Activated T-cell treated with anti-CD3 and anti-CD28 coated beads, Interleukin-2, amount 50 U/mL, for 1 hour (primary cell): ENCODE measurements around the gene RGS2.

ENCODE experiments used
- DNase-seq: peaks from one replicate; pipeline ENCODE4 v3.0.0-alpha.2; 2020

Gene RGS2

DNA sequence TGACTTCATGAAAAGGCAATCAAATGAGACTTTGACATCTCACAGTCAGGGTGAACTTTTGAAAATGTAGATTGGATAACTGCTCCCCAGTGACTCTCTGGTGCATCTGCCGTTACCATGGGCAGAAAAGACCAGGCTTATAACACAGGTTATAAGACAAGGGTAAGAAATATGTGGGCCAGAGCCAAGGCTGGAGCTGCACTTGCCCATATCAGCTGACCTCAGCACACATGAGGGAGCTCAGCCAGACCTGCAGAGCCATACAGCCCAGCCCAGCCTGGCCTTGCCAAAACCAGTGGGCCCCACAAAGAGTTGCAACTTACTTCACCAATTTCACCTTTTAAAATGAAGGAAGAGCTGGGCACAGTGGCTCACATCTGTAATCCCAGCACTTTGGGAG, 11.7 kb upstream of the RGS2 start:
- DNase-seq, result no peak

DNA sequence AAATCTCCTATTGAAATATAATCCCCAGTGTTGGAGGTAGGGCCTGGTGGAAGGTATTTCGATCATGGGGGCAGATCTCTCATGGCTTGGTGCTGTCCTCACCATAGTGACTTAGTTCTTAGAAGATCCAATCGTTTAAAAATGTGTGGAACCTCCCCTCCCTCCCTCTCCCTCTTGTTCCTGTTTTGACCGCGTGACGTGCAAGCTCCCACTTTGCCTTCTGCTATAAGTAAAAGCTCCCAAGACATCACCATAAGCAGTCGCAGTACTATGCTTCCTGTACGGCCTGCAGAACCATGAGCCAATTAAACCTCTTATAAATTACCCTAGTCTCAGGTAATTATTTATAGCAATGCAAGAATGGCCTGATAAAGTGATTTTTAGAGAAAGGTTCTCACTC, 10.9 kb upstream of the RGS2 start:
- no peak for DNase-seq

GRCh38 chr1:192801451-192801850, 7.4 kb upstream of the RGS2 start:
- DNase-seq, result no peak

- DNase-seq, result no peak
These were observed 6.4 kb upstream of the RGS2 start for GRCh38 chr1:192802406-192802805.

DNA sequence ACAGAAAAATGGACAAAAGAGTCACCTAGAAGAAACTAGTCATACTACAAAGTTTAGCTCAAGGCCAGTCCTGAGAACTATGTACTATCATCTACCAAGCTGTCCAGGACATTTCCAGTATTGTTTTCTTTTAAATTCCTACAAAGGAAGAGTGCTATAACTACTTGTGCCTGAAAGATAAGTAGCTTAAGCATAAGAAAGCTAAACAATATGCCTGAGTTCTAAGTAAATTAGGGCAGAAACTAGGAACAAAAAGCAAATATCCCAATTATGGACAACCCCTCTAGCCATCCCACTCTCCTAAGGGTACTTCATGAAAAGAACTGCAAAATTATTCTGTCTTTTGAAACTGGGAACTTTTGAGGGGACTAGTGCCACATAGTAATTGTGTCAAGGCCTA, 5.3 kb upstream of the RGS2 start:
- DNase-seq, result no peak

DNA sequence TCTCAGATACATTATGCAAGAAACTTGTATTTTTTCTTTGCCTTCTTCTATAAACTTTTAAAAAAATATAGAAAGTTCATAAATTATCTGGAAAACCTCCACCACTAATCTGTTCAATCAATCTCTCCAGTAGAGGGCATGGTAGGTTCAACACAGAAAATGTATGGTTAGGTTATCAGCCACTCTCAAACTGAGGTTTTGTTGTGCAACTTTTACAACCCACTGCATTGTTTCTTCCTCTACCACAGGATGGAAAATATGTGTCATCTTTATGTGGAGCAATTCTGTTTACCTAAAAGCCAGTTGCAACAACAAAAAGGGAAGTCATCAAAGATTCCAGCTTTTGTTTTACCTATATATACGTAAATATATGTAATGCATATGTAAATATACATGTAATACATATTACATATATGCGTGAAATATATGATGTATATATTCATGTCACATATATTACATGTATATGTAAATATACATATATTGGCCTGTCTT, 3.0 kb upstream of the RGS2 start:
- DNase-seq, result no peak

DNA sequence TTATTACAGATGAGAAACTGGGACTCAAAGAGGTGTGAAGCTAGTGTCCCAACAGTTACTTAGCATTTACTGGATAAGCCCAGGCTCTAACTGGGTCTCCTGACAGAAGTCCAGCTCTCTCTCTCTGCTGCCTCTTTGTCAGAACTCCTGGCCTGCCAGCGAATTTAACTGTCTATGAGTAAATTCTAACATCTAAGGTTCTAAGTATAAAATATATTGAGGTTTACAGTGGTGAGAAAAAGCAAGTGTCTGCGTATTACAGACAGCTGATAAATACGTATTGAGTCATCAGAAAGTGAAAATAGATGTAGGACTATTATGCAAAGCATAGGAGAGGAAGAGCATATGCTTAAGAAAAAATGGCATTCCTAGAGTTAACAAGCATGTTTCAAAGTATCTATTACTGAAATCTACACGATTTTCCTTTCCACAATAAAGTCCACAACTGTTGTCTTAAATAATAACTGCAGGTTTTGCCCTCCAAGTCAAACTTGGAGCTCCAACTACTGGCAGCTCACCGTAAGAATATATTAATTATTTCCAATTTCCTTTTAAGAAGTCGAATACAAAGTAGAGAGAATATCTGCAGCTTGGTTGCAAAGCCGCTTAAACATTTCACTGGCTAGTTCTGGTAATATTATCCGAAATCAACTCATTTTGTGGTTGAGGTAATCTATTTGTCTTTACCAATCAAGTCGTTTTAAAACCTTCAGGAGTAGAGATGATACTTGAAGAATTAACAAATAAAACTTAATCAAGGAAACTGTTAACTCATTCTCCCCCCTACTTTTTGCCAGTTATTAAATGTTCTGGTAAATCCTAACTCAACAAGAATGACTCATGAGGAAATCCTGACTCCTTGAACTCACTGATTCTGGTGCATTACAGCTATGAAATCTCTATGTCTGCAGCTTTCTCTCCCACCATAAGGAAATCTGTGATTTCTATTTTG, 1.4 kb upstream of the RGS2 start:
- peak; percentile 20 for DNase-seq

DNA sequence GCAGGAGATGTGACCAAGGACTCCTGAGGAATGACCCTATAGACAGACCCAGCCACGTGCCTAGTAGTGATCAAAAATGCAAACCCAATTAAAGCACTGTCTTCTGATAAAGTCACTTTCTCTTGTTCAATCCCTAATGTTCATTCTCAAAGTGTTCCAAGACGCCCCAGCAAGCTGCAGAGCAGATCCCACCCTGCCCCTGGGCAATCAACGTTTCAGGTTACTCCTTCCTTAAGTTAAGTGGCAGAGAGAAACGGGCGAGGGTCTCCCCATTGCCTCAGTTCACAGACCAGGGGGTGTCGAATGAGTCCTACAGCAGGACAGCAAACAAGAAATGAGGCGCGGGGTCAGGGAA, 699 bp upstream of the RGS2 start:
- no peak for DNase-seq

DNA sequence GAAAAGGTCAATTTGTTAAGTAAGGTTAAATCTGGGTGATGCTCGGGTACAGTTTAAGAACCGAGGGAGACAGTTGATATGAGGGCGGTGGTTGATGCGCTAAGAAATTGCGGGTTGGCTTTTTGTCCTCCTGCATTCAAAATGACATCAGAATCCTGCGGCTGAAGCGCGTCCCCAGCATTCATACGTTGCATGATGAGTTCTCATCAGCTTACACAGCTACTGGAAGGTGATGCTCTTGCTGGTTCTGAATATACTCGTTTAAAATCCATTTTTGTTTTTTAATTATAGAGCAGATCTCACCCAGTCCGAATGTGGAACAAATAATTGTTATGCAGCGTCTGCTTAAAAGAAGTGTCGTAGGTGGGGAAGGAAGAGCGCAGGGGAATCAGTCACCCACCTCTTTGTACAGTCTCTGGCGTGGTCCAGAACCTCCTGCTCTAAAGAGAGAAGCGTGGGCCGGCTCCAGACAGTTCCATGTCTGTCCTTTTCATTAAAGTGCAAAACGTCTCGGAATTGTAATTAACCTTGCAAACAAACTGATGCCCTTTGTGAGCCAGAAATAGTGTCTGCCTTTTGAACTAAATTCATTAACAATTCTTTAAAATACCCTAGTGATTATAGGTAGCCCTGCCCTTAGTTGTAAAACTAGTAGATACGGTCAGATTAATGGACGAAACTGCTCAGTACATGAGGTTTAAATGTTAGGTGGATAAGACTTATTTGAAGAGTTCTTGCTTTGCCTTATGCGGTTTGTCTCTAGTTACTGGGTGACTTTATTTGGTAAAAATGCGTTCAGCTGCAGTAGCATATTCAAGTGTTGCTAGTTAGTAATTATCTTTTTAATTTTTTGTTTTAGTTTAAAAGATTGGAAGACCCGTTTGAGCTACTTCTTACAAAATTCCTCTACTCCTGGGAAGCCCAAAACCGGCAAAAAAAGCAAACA, 741 bp downstream of the RGS2 start:
- no peak for DNase-seq

- no peak for DNase-seq
These were observed 1.5 kb downstream of the RGS2 start for GRCh38 chr1:192810253-192810880.

DNA sequence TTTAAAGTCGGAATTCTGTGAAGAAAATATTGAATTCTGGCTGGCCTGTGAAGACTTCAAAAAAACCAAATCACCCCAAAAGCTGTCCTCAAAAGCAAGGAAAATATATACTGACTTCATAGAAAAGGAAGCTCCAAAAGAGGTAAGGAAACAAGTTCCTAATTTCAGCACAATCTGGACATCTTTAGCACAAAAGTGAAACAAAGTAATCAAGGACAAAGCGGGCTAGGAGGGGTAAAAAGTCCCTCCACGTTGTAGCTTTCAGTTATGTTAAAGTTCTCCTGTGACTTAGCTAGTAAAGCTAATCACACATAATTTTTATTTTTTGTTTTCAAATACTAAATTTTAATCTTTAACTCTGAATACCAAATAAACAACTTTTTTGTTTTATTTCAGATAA, 2.2 kb downstream of the RGS2 start:
- DNase-seq, result no peak

GRCh38 chr1:192811594-192812239, 2.9 kb downstream of the RGS2 start:
- no peak for DNase-seq

DNA sequence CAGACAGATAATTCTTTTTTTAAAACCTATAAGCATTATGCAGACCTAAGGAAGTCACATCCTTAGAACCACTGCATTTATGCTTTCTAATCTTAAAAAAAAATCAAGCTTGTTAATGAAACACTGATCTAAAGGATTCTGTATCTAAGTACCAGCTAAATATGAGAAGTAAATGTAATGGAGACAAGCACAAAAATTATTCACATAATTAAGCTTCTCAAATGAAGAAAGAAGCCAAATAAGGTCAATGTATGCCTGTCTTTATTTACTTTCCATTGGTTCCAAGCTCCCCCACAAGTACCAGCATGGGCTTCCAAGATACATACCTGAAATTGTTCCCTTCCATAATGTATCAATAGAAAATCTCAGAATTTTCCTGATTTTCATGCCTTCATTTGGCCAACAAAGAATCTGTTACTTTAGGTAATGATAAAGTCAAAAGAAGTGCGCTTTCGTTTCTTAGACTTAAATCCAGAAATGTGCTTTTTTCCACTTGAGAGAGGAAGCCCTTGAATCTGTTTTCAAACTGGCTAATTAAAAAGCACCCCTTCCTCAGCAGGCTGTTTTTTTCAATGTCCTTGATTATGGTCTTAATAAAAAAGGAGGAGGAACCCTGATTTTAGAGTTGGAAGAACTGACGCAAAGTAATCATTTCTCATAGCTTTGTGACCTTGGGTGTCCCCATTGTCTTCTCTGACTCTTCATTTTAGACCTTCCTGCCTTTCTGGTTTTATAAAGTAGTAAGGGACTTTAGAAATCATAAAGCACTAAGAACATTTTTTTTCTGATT, 3.8 kb downstream of the RGS2 start:
- DNase-seq, result no peak

GRCh38 chr1:192814805-192815204, 6.0 kb downstream of the RGS2 start:
- no peak for DNase-seq

- no peak for DNase-seq
These were observed 8.4 kb downstream of the RGS2 start for GRCh38 chr1:192817246-192817645.

DNA sequence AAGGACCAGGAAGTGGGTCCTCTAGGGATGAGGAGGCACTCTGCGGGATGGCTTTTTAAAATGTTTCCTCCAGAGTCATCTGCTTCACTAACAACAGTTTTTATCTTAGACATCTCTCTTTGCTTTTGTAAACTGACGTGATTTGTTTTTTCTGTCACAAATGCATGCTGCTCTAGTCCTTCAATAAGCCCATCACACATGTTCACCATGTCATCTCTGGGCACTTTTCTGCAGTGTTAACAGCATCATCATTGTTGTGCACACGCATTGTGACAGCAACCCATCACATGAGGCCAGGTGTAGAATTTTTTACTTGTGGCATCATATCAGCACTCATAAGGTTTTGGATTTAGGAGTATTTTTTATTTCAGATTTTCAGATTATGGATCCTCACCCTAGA, 12.5 kb downstream of the RGS2 start:
- no peak for DNase-seq

GRCh38 chr1:192824511-192824910, 15.7 kb downstream of the RGS2 start:
- no peak for DNase-seq

DNA sequence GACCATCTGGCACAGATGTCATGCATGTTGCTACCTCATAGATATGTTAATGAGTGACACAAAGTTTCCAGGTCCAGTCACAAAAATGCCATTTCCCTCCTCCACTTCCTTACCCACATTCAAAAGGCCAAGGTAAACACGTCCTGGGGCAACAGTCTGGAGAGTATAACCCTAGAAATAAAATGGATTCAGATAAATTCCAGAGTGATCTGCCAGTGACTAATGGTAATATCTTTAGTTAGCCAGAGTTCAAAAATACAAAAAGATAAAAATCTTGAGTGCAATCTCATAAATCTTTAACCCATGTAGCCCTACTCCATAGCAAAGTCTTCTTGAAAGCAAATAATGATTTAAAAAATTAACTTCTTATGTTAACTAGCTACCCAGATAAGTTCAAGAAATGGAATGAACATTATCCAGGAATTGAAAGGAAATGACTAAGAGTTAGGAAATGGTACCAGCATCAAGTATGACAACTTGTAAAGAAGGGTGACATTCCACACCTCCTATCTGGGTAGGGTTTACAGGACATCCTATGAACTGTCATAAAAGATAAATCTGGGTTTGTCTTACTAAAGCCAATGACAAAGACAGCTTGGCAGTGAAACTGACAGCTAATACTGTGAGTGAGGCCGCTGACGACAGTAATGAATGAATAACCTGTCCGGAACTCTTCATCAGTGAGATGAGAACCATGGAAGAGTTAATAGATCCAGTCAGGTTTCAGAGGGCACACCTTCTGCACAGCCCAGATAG, 18.1 kb downstream of the RGS2 start:
- no peak for DNase-seq

DNA sequence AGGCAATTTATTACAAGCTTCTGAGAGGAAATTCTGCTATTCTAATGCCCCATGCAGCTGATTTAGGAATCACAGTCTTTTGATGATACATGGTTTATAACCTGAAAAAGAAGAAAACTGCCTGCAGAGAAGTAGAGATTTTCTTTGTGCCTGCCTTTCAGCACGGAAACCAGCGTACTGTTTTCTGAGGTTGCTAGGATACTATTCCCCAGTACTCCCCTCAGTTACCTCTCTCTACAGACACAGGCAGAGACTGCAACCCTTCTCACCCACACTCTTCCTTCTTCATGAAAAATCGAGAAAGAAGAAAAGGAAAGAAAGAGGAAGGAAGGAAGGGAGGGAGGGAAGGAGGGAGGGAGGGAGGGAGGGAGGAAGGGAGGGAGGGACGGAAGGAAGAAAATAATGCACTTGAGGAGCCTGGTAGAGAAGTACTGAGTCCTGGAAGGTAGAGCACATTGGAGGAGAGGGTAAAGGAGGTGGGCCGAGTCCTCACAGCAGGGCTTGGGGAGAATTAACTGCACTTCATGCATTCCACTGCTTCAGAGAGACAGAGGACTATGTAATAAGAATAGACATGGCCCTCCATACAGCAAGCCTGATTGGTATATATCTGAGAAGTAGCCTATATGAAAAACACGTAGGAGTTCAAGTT, 21.9 kb downstream of the RGS2 start:
- DNase-seq, result no peak

DNA sequence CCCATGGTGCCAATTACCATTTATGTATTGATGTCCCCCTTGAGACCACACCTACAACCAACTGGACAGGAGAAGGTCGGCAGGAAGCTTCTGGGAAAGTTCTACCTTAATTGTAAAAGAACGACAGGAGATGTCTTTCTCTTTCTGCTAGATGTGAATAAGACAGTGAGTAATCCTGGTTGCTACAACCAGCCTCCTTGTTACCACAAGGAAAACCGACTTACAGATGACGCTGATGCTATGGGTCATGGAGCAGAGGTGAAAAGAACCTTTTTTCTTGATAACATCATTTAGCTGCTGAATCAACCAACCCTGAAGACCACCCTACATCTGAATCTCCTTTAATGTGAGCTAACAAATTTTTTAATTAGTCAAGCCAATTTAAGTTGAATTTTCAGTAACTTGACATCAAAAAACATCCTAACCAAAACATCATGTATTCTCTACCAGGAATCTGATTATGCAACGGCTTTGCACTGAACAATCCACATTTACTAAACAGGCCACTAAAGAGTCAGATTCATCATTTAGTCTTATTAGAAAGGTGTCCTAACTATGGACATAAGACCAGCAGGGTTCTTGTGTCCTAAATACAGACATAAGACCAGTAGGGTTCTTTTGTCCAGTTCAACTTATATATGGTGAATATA, 23.0 kb downstream of the RGS2 start:
- DNase-seq, result no peak
